ENCODE measurements around the gene EGR1.
A peak's percentile ranks its signal among the peaks of the same experiment; 100 is the strongest.

The EGR1 gene

DNA sequence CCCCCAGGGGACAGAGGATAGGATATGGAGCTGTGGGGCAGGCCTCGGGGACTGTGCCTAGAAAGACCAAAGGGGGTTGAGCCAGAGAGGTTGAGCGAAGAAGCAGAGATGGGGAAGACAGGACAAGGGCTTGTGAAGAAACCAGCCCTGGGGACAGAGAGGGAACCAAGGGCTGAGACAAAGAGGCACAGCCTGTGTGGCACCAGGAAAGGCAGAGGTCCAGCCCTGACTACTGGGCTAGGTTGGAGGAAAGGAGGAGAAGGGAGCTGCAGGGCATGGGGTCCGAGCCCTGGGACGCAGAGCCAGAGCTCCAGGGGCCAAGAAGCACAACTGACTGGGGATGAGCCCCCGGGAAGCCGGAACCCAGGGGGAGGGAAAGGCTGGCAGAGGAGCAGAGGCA, 17.2 kb upstream of the EGR1 start:
- Mint-ChIP-seq H3K9me3 (no peaks in the 10 kb centered on the region), H3K4me3 (no peak overlapping the region), H3K36me3 (no peaks in the 10 kb centered on the region), H3K4me1 (peaks cover 13% of the 10 kb centered on the region), H3K27ac (no peak overlapping the region)
- DNase-seq (ENCODE audit: low spot score in 2 of 2) (no peak), ATAC-seq (no peak)

DNA sequence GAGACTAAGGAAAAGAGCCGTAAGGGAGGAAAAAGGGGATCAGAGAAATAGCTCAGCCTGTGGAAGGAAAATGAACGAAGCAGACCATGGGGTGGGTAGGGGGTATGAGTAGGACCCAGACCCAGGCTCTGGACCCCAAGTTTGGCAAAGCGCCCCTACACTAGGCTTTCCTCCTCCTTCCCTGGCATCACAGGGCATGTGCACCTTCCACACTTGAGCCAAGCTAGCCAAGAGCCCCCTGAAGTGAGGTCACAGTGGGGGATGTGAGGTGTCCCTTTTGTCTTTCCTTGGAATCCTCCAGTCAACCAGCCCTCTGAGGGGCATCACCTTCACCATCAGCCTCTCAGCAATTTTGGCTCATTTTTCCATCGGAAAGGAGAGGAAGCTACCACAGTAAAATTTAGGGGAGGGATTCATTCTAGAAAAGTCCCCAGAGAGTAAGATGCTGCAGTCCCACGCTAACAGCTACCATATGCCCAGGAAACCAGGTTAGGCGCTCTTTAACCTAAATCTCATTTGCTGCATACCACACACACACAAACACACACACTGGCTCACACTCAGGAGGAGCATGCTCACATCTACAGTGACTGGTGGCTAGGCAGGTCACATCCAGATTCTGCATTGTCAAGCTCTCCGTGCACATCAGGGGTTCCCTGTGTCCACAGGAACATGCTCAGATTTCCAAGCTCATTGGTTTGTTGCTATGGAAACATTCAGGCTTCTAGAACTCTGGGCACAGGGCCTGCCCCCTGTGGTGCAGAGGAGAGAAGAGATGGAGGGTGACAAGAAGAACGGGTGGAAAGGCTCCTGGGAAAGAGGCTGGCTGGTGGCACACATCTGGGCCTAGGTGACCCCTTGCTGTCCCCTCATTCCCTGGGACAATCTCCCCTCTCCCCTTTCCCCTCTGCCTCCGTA, 16.5 kb upstream of the EGR1 start:
- Mint-ChIP-seq H3K9me3 (no peaks in the 10 kb centered on the region), H3K4me1 (peaks cover 13% of the 10 kb centered on the region), H3K36me3 (no peaks in the 10 kb centered on the region), H3K27ac (no peak overlapping the region), H3K4me3 (no peak overlapping the region)
- no peak for DNase-seq (ENCODE audit: low spot score in 2 of 2)
- no peak for ATAC-seq

DNA sequence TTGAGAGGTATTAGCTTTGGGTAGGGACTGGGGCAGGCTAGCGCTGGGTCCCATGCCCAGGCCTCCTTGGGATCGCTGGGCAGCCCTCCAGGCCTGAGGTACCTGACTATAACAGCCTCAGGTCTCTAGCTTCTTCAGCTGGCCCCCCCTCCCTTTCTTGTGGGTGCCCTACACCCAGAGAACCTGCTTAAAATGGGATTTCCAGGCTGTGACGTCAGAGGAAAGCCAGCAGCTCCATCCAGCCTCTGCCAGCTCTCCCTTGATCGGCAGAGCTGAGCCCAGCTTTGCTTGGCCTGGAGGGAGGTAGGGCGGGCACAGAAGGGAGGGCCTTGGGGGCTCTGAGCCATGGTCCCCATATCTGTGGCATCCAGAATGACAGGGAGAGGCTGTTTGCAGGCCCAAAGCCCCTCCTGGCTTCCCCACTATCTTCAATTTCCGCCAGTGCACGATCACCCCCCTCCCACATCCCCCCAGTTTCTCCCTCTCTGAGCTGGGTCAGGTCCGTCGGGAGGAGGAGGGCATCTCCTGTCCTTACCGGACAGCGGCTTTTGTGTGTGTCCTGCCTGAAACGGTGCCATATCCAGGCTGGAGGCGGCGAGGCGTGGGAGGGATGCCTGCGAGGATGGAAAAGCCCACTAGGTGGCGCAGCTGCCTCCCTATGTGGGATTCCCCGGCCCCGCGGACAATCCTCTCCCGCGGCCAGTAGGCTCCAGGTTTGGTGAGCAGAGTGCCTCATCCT, 15.6 kb upstream of the EGR1 start:
- peak; percentile 87 to 94 for DNase-seq (ENCODE audit: low spot score in 2 of 2)
- H3K4me3 Mint-ChIP-seq, result peak overlapping the region; percentile 53
- H3K4me1 Mint-ChIP-seq, result peaks cover 13% of the 10 kb centered on the region
- peak; percentile 81 for ATAC-seq
- no peak overlapping the region for H3K27ac Mint-ChIP-seq
- H3K9me3 Mint-ChIP-seq, result no peaks in the 10 kb centered on the region
- H3K36me3 Mint-ChIP-seq, result no peaks in the 10 kb centered on the region

DNA sequence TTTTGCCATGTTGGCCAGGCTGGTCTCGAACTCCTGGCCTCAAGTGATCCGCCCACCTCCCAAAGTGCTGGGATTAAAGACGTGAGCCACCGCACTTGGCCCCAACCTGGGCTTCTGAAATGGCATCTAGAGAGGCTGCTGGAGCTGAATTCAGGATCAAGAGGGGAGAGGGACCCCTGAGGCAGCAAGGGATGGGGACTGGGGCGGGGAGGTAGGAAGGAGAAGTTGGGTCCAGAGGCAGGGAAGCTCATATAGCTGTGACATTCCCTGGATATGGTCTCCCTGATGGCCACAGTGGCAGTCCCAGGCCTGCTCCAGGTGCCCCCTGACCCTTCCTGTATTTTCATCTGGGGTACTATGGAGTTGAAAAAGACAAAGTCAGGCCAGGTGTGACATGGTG, 14.3 kb upstream of the EGR1 start:
- no peak for DNase-seq (ENCODE audit: low spot score in 2 of 2)
- no peaks in the 10 kb centered on the region for H3K36me3 Mint-ChIP-seq
- H3K27ac Mint-ChIP-seq, result no peak overlapping the region
- H3K4me1 Mint-ChIP-seq, result peaks cover 13% of the 10 kb centered on the region
- no peak for ATAC-seq
- no peak overlapping the region for H3K4me3 Mint-ChIP-seq
- no peaks in the 10 kb centered on the region for H3K9me3 Mint-ChIP-seq

DNA sequence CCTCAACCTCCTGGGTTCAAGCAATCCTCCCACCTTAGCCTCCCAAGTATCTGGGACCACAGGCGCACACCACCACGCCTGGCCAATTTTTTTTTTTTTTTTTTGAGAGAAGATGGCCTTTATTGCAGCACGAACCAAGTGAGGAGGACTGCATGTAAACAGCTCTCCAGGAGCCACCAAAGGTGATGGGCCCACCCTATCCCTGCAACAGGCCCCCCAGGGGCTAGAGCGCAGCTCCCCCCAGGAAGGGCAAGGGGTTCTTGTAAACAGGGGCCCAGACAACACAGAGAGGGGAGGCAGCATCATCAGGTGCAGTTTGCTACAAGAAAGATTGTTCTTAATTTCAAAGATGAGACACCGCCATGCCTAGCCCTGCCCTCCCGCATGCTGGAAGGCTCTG, 12.6 kb upstream of the EGR1 start:
- DNase-seq (ENCODE audit: low spot score in 2 of 2) (no peak), ATAC-seq (no peak)
- no peaks in the 10 kb centered on the region for H3K9me3 Mint-ChIP-seq
- peaks cover 20% of the 10 kb centered on the region for H3K4me1 Mint-ChIP-seq
- H3K27ac Mint-ChIP-seq, result no peak overlapping the region
- no peak overlapping the region for H3K4me3 Mint-ChIP-seq
- no peaks in the 10 kb centered on the region for H3K36me3 Mint-ChIP-seq

DNA sequence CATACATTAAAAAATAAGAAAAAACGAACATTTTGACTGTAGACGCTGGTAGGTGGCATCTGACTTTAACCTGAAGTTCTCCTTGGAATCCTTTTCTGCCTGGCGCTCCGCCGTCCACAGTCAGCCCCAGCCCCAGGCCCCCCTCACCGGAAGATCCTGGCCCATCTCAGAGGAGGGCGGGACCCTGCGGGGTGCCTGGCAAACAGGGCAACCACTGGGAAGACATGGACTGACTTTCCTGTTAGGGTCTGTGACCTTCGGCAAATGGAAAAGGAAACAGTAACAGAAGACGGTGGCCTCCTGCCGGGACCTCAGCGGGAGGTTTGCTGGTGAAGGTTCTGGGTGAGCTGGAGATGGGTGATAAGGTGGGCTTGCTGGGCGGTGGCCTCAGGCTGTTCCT, 11.7 kb upstream of the EGR1 start:
- no peak for DNase-seq (ENCODE audit: low spot score in 2 of 2)

DNA sequence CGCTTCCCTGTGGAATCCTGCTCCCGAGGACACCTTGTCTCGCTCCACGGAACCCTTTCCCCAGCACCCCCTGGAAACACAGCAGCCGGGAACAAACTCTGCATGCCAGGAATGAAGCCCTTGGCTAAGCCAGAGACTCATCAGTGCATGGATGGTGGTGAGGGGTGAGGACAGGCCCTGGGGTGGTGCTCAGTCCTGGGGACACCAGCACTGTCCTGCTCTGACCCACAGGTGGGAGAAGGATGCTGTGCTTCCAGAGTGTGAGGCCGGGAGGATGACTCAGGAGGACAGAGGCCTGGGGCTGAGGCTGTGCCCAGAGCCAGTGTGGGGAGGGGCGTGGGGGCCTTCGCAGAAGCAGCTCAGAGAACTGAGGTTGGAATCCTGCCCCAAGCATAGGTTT, 11.2 kb upstream of the EGR1 start:
- no peak for ATAC-seq
- peaks cover 2% of the 10 kb centered on the region for H3K36me3 Mint-ChIP-seq
- H3K4me3 Mint-ChIP-seq, result no peak overlapping the region
- H3K27ac Mint-ChIP-seq, result no peak overlapping the region
- DNase-seq (ENCODE audit: low spot score in 2 of 2), result no peak
- H3K9me3 Mint-ChIP-seq, result no peaks in the 10 kb centered on the region
- peaks cover 34% of the 10 kb centered on the region for H3K4me1 Mint-ChIP-seq

More for the DNA sequence above, 11.7 kb upstream of the EGR1 start:
- no peak overlapping the region for H3K4me3 Mint-ChIP-seq
- no peaks in the 10 kb centered on the region for H3K9me3 Mint-ChIP-seq
- peaks cover 28% of the 10 kb centered on the region for H3K4me1 Mint-ChIP-seq
- H3K36me3 Mint-ChIP-seq, result no peaks in the 10 kb centered on the region
- no peak overlapping the region for H3K27ac Mint-ChIP-seq
- ATAC-seq, result no peak

DNA sequence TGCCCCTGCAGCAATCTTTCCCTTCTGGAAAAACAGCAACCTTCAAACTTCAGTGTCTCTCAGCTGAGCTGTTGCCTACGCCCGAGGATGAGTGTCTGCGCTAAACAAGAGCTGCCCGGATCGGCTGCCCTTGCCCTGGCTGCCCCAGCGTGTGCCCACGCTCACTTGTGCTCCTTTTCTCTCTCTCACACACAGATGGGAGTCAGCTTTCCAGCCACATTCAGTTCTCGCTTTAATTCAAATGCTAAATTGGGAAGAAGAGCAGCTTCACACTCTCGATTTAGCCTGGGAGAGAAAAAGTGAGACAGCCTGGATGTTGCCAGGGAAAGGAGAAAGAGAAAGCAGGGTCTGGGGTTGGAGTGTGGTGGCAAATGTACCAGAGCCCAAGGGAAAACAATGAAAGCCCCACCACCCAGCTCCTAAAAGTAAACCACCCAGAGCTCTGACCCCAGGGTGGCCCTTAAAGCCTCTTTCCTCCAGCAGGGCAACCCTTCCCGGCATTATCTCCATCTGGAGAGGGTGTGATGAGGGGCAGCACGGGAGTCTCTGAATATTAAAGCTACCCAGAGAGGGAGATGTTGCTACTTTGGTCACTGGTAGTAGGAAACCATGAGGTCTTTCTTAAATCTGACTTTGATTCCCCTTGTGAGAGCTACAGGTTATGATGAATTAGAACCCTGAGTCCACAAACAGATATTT, 9.9 kb upstream of the EGR1 start:
- Mint-ChIP-seq H3K27ac (peak overlapping the region; percentile 52), H3K9me3 (no peaks in the 10 kb centered on the region), H3K36me3 (peaks cover 6% of the 10 kb centered on the region), H3K4me1 (peaks cover 39% of the 10 kb centered on the region), H3K4me3 (no peak overlapping the region)
- DNase-seq (ENCODE audit: low spot score in 2 of 2), result no peak
- no peak for ATAC-seq

DNA sequence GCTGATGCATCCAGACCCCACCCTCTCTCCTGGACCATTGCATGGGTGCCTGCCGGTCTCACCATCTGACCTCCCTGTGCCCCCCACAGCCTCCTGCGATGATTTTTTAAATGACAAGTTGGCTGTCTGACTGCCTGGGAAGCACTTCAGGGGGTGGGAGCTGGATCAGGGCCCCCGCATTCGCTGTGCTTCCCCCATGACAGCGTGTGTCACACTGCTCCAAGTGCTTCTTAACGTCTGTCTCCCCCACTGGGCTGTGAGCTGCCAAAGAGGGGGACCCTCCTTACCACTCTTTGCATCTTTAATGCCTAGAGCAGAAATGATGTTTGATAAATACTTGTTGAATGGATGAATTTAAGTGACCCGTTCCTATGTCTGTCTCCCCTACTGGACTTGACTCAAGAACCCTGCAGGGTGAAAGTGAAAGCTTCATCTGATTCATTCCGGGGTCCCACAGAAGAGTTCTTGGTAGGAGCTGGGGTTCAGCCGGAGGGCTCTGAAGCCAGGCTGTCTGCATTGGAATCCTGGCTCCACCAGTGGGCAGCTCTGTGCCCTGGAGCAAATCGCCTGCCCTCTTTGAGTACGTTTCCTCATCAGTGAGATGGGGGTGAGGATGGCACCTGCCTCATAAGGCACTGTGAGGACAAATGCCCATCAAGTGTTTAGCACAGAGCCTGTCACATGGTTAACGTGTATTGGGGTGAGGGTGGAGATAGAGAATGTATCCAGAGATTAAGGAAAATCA, 7.6 kb upstream of the EGR1 start:
- ATAC-seq (no peak), DNase-seq (ENCODE audit: low spot score in 2 of 2) (no peak)
- H3K4me1 Mint-ChIP-seq, result peaks cover 47% of the 10 kb centered on the region
- H3K27ac Mint-ChIP-seq, result peak overlapping the region; percentile 100
- H3K4me3 Mint-ChIP-seq, result peak overlapping the region; percentile 56
- peaks cover 6% of the 10 kb centered on the region for H3K36me3 Mint-ChIP-seq
- no peaks in the 10 kb centered on the region for H3K9me3 Mint-ChIP-seq

DNA sequence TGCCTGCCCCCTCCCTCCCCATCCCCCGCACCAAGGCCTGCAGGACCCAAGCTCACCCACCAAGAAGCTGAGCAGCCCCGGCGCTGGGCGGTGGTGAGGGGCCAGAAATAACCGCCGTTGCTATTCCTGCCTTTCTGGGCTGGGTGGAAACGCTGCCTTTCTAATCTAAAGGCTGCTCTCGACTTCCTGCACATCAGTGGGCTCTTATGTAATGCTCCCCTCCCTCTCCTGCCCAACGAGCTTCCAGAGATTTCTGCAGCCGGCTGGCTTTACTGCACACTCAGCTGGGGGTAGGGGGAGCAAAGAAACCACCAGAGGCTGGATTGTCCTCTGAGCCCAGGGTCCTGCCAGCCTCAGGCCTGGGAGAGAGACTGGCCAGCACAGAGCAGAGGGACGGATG, 6.9 kb upstream of the EGR1 start:
- no peak for DNase-seq (ENCODE audit: low spot score in 2 of 2)
- H3K9me3 Mint-ChIP-seq, result no peaks in the 10 kb centered on the region
- peaks cover 47% of the 10 kb centered on the region for H3K4me1 Mint-ChIP-seq
- no peak for ATAC-seq
- H3K36me3 Mint-ChIP-seq, result peaks cover 6% of the 10 kb centered on the region
- H3K4me3 Mint-ChIP-seq, result peak overlapping the region; percentile 83
- peak overlapping the region; percentile 100 for H3K27ac Mint-ChIP-seq

DNA sequence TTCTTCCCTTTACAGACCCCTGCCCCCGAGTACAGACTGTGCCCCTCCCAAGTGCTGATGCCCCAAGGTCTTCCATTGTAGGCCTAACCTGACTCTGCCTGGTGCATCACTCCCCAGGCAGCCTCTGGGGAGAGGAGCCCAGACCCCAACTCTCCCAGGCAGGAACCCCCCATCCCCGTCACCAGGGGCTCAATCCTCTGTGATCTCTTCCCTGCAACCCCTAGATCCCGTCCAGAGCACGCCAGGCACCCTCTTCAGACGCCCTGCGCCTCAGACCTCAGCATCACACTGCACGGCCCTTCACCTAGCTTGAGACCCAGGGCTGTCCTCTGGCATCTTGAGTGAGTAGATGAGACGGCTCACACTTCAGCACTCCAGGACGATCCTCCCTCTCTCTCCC, 6.4 kb upstream of the EGR1 start:
- H3K27ac Mint-ChIP-seq, result peak overlapping the region; percentile 100
- DNase-seq (ENCODE audit: low spot score in 2 of 2), result no peak
- peak overlapping the region; percentile 83 for H3K4me3 Mint-ChIP-seq
- peak; percentile 42 for ATAC-seq
- H3K4me1 Mint-ChIP-seq, result peaks cover 47% of the 10 kb centered on the region
- H3K36me3 Mint-ChIP-seq, result peaks cover 11% of the 10 kb centered on the region
- no peaks in the 10 kb centered on the region for H3K9me3 Mint-ChIP-seq

DNA sequence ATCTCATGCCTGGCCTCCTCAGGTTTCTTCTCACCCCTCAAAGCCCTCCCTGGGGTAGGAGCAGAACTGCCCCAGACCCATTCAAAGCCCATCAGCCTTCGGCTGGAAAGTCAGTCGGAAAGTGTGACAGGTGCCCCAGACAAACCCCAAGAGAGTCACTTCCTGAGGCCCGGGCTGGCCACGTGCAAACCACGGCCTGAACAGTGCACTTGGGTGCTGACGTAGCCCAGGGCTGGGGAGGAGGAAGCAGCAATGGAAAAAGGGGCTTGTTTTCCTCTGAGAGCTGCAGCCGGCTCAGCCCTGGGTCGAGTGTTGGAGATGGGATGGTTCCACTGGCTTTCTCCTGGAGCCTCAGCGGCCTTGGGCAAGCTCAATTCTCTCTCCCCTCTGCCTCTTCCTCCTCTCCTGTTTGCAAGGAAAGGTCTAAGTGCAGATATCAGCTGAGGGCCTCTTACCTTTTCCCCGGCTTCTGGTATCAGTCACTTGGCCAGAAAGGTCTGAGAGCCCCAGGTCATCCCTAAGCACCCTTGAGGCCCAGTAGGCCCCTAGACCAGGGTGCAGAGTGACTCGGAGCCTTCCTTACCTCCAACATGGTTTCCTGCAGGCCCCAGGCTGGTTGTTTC, 5.9 kb upstream of the EGR1 start:
- H3K36me3 Mint-ChIP-seq, result peaks cover 15% of the 10 kb centered on the region
- H3K27ac Mint-ChIP-seq, result peak overlapping the region; percentile 100
- peaks cover 47% of the 10 kb centered on the region for H3K4me1 Mint-ChIP-seq
- no peaks in the 10 kb centered on the region for H3K9me3 Mint-ChIP-seq
- H3K4me3 Mint-ChIP-seq, result peak overlapping the region; percentile 83
- peak; percentile 86 for ATAC-seq
- DNase-seq (ENCODE audit: low spot score in 2 of 2), result peak; percentile 72 to 91

DNA sequence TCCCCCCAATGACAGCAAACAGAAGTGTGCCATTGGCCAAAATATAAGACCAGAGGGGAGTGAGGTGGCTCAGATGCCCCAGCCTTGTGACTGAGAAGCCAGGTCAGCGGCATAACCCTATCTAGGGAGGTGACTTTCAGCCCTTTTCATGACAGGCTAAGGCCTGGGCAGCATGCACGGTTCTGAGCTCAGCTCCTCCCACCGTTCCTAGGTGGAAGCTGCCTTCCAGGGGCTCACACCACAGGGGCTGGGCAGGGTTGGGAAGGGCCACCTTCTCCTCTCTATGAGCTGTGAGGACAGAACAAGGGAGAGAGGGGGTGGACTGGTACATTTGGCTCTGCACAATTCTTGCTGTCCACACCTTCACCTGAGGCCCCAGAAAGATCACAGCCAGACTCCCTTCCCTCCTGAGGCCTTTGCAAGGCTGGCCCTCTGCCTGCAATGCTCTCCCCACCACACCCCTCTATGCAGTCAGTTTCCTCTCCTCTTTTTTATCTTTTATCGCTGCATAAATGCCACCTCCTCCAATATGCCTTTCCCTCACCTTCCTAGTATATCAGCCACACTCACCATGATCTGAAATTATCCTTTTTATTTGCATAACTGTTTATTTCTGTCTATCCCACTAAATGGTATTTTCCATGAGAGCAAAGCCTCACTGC, 5.1 kb upstream of the EGR1 start:
- DNase-seq (ENCODE audit: low spot score in 2 of 2) (no peak), ATAC-seq (no peak)
- Mint-ChIP-seq H3K27ac (peak overlapping the region; percentile 100), H3K4me1 (peaks cover 47% of the 10 kb centered on the region), H3K9me3 (no peaks in the 10 kb centered on the region), H3K4me3 (peak overlapping the region; percentile 83), H3K36me3 (peaks cover 23% of the 10 kb centered on the region)

Measured in stimulated activated effector memory CD8-positive, alpha-beta T cell treated with anti-CD3 and anti-CD28 coated beads, Interleukin-12 subunit alpha, Interleukin-12 subunit beta, amount 100 ng/mL, for 72 hours (primary cell).